Right renal pelvis (tissue), 4 donors: ENCODE measurements around the gene LRCH1. TPM values are rescaled to one million over a fixed set of nuclear protein-coding genes. Genes with fewer than 3 reads are reported as not detected.
"Not testable (repeated sequence)": the region's sequence is repeated elsewhere in the genome, so short reads cannot be mapped to it uniquely, and the experiment has no call there.

Experiments
- DNase-seq, 4 donors: peaks; one replicate each; pipeline ENCODE4 v3.0.0-alpha.2; 2013; ENCODE audit warnings: low read depth in 4 of 4, low spot score in 3 of 4, missing footprints in 1 of 4
- polyA plus RNA-seq, 4 donors: library from polyadenylated mRNA; unstranded; fragments of 120-200 nt; gene quantifications; one replicate each; pipeline ENCODE4 v1.2.1, GENCODE V29; 2013; ENCODE audit not compliant: insufficient read length in 4 of 4

LRCH1 gene
- 10 to 100 TPM; 28.3 to 37.4 (median 35.2) TPM for polyA plus RNA-seq

GRCh38 chr13:46552889-46553520 is at the start of gene LRCH1:
LRCH1 (plus strand) TSS chr13:46553170; CDS start chr13:46553397, 227 bp downstream.
- peak in 2 of 4 donors; percentile 64 to 72 for DNase-seq

- no peak for DNase-seq
These were observed 48.9 kb upstream of the LRCH1 start for GRCh38 chr13:46504036-46504435.

- DNase-seq: no peak
These were observed 45.0 kb upstream of the LRCH1 start for GRCh38 chr13:46507981-46508380.

GRCh38 chr13:46509981-46510380 is 43.0 kb upstream of the LRCH1 start:
- no peak for DNase-seq

GRCh38 chr13:46515803-46516202 is 37.2 kb upstream of the LRCH1 start:
- no peak for DNase-seq

- no peak for DNase-seq
These were observed 36.2 kb upstream of the LRCH1 start for GRCh38 chr13:46516599-46517338.

- not testable (repeated sequence) for DNase-seq
These were observed 35.2 kb upstream of the LRCH1 start for GRCh38 chr13:46517748-46518147.

- DNase-seq: no peak
These were observed 33.8 kb upstream of the LRCH1 start for GRCh38 chr13:46519182-46519581.

- DNase-seq: no peak
These were observed 32.8 kb upstream of the LRCH1 start for GRCh38 chr13:46520166-46520565.

GRCh38 chr13:46521486-46521885 is 31.5 kb upstream of the LRCH1 start:
- DNase-seq: no peak

GRCh38 chr13:46521921-46522747 is 30.8 kb upstream of the LRCH1 start:
- DNase-seq: no peak

- DNase-seq: no peak
These were observed 30.3 kb upstream of the LRCH1 start for GRCh38 chr13:46522748-46523030.

GRCh38 chr13:46523972-46524752 is 28.8 kb upstream of the LRCH1 start:
- DNase-seq: no peak

- no peak for DNase-seq
These were observed 26.8 kb upstream of the LRCH1 start for GRCh38 chr13:46526100-46526735.

GRCh38 chr13:46526740-46527139 is 26.2 kb upstream of the LRCH1 start:
- no peak for DNase-seq

GRCh38 chr13:46527237-46527636 is 25.7 kb upstream of the LRCH1 start:
- DNase-seq: no peak

- no peak for DNase-seq
These were observed 23.6 kb upstream of the LRCH1 start for GRCh38 chr13:46529216-46529919.

GRCh38 chr13:46530084-46530935 is 22.7 kb upstream of the LRCH1 start:
- no peak for DNase-seq

GRCh38 chr13:46531953-46532352 is 21.0 kb upstream of the LRCH1 start:
- DNase-seq: no peak
